ENCODE measurements around the gene ASPN.

The ASPN gene

DNA sequence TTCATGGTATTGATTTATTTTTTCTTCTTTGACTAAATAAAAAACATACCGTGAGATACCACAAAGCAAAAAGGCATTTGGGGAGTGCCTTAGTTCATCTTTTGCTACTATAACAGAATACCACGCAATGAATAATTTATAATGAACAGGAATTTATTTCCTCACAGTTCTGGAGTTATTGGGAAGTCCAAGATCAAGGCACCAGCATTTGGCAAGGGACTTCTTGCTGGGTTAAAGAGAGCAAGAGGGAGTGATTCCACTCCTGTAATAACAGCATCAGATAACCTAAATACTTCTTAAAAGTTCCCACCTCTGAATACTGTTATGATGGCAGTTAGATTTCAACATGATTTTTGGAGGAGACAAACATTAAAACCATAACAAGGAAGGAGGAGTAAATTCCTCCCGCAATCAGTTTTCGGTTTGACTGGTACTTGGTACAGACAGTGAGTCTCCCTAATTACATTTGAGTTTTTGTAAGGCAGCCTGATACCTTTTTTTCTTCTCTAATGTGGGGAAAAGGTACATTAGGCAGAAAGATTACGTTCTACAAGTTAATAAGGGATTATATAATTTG, 49.2 kb downstream of the ASPN start:
- TF ChIP-seq, protein P1, sequence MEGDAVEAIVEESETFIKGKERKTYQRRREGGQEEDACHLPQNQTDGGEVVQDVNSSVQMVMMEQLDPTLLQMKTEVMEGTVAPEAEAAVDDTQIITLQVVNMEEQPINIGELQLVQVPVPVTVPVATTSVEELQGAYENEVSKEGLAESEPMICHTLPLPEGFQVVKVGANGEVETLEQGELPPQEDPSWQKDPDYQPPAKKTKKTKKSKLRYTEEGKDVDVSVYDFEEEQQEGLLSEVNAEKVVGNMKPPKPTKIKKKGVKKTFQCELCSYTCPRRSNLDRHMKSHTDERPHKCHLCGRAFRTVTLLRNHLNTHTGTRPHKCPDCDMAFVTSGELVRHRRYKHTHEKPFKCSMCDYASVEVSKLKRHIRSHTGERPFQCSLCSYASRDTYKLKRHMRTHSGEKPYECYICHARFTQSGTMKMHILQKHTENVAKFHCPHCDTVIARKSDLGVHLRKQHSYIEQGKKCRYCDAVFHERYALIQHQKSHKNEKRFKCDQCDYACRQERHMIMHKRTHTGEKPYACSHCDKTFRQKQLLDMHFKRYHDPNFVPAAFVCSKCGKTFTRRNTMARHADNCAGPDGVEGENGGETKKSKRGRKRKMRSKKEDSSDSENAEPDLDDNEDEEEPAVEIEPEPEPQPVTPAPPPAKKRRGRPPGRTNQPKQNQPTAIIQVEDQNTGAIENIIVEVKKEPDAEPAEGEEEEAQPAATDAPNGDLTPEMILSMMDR (IDR thresholded peaks at IDR 0.05; ENCODE audit: borderline replicate concordance, control extremely low read depth, extremely low read depth, insufficient read depth, missing control alignments) = no peak
- in situ Hi-C loops (cut with MboI; ENCODE audit: low sequenced_read_pairs, unreplicated experiment) = loop anchor here (25.0 kb wide), 1 partner anchor 296 kb away; no protein-coding TSS in a partner anchor
- no peak for DNase-seq (ENCODE audit: low spot score)

DNA sequence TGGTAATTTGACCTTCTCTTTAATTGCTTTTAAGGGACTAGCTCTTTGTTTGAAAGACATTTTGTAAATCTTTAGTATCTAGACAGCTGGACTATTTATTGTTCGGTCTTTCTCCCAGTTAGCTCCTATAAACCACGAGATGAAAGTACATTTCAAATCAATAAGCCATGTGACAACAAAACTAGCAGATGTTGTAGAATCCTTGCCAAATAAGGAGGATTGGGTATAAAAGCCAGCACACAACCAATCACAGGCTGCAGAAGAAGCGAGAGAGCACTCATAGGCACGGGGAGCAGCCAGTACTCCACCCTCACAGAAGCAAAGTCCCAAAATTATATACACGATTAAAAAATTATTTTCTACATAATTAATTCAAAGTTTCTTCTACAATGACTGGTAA, 50.0 kb downstream of the ASPN start:
- no peak for DNase-seq (ENCODE audit: low spot score)
- TF ChIP-seq, protein P1 (IDR thresholded peaks at IDR 0.05; ENCODE audit: borderline replicate concordance, control extremely low read depth, extremely low read depth, insufficient read depth, missing control alignments) = no peak
- in situ Hi-C loops (cut with MboI; ENCODE audit: low sequenced_read_pairs, unreplicated experiment) = loop anchor here (25.0 kb wide), 1 partner anchor 295 kb away; no protein-coding TSS in a partner anchor

DNA sequence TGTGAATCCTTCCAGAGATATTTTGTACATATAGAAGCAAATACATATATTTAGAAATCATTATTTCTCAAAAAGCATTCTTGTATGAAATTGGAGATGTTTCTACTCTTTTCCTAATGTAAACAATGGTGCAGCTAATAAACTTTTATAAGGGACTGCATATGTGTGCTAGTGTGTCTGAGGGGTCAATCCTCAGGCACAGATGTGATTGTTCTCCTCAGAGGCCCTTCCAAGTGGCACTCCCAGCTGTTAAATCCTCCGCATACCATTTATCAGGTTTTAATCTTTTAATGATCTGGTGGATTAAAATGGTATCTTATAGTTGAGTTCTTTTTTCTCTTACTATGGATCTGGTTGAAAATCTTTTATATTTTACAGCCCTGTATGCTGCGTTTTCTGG, 52.5 kb downstream of the ASPN start:
- no peak for DNase-seq (ENCODE audit: low spot score)
- in situ Hi-C loops (cut with MboI; ENCODE audit: low sequenced_read_pairs, unreplicated experiment) = loop anchor here (25.0 kb wide), 1 partner anchor 293 kb away; no protein-coding TSS in a partner anchor
- TF ChIP-seq, protein P1 (IDR thresholded peaks at IDR 0.05; ENCODE audit: borderline replicate concordance, control extremely low read depth, extremely low read depth, insufficient read depth, missing control alignments) = no peak

DNA sequence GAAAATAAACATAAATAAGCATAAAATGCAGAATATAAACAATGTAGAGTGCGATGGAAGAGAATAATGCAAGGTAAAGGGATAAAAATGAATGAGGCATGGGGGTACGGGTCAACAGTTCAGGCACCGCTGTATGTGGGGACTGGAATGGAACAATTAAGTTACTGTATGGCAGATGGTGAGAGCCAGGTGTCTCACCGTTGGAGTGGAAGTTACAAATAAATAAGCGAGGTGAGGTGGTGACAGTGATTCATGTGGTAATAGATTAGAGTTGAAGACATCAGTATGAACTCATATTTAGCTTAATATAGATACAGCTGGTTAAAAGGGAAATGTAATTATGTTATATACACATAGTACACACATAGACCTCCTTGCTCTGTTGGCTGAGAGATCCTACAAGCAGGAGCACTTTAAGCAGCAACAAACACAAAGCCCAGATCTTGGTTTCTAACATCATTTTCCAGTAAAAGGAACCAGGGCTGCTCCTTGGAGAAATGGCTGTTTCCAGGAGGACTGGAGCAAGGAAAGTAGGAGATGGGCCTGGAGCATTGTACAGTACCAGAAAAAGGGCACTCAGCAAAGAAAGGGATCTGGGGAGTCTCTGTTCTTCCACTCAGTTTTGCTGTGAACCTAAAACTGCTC, 55.7 kb downstream of the ASPN start:
- TF ChIP-seq, protein P1 (IDR thresholded peaks at IDR 0.05; ENCODE audit: borderline replicate concordance, control extremely low read depth, extremely low read depth, insufficient read depth, missing control alignments) = no peak
- in situ Hi-C loops (cut with MboI; ENCODE audit: low sequenced_read_pairs, unreplicated experiment) = loop anchor here (25.0 kb wide), 1 partner anchor 289 kb away; no protein-coding TSS in a partner anchor
- DNase-seq (ENCODE audit: low spot score) = no peak

DNA sequence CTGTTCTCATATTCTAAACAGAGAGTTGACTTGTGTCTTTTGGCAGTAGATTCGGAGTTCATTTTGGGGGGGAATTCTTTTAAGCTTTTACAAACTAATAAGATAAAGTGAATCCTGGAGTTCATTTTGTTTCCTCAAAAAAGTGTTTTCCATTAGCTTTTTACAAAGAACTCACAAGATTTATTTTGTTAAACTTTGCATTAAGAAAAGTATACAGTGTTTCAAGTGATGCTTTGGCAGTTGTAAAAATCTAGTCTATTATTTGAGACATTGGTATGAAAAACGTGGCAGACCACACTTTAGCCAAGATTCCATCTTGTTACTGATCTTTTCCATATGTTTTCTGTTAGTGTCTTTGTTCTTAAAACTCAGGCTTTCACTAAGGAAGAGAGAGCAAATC, 56.8 kb downstream of the ASPN start:
- TF ChIP-seq, protein P1 (IDR thresholded peaks at IDR 0.05; ENCODE audit: borderline replicate concordance, control extremely low read depth, extremely low read depth, insufficient read depth, missing control alignments) = no peak
- no peak for DNase-seq (ENCODE audit: low spot score)
- in situ Hi-C loops (cut with MboI; ENCODE audit: low sequenced_read_pairs, unreplicated experiment) = loop anchor here (25.0 kb wide), 1 partner anchor 288 kb away; no protein-coding TSS in a partner anchor

DNA sequence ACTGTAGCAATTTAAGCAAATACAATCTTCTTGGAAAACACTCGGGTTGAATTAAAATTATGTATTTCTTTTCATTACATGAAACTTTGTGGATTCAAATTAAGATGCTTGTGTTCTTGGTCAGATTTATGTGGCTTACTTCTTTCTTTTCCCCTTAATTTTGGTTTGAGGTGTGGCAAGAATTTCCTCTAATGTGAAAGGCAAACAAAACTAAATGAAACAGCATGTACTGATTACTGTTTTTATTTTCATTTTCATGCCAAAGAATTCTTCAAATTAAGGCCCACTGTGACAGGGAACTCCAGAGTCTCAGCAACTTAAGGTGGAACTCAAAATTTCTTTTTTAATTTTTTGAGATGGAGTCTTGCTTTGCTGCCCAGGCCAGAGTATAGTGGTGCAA, 58.0 kb downstream of the ASPN start, which contains the start of gene OMD:
OMD (minus strand) TSS at position 132 of the 400 bp plus-strand sequence. CDS start 6,913 bp downstream, outside the sequence.
- no peak for DNase-seq (ENCODE audit: low spot score)
- in situ Hi-C loops (cut with MboI; ENCODE audit: low sequenced_read_pairs, unreplicated experiment) = no loop called here
- TF ChIP-seq, protein P1 (IDR thresholded peaks at IDR 0.05; ENCODE audit: borderline replicate concordance, control extremely low read depth, extremely low read depth, insufficient read depth, missing control alignments) = no peak

All from GM13976 (cell line).